ENCODE results near the gene CIAO2B. TPM values are rescaled to one million over a fixed set of nuclear protein-coding genes. Genes with fewer than 3 reads are reported as not detected.

CIAO2B gene
- total RNA-seq, 4 donors from 2014 or later, result 15.3 to 93.8 (median 51.6) TPM

- Histone ChIP-seq H3K4me1 (peaks cover 9 to 37% (median 29%) of the 10 kb centered on the region in 4 donors), H3K27me3 (peaks cover 16% of the 10 kb centered on the region), H3K9me3 (no peaks in the 10 kb centered on the region), H3K4me3 (no peak overlapping the region), H3K36me3 (no peaks in the 10 kb centered on the region), H3K27ac (no peak overlapping the region)
- DNase-seq, result peak; percentile 49
- in situ Hi-C loops (cut with MboI; ENCODE audit: low pct_ligation_motif_present in 1 of 4, low pct_unique_long_range_greater_than_20kb in 1 of 4, low sequenced_read_pairs in 3 of 4), result no loop called here
- 80% methylated on average over 10 of the region's 10 CpGs; no CpG with 5 or more reads in 1 of the 2 donors for WGBS, 2 donors (ENCODE audit: low coverage in 1 of 2)
- intact Hi-C loops (cut with DNase I; ENCODE audit: low total_unique reads), result loop anchor here (2.0 kb wide), 1 partner anchor 34 kb away; no protein-coding TSS in a partner anchor
- TF ChIP-seq, protein P1, sequence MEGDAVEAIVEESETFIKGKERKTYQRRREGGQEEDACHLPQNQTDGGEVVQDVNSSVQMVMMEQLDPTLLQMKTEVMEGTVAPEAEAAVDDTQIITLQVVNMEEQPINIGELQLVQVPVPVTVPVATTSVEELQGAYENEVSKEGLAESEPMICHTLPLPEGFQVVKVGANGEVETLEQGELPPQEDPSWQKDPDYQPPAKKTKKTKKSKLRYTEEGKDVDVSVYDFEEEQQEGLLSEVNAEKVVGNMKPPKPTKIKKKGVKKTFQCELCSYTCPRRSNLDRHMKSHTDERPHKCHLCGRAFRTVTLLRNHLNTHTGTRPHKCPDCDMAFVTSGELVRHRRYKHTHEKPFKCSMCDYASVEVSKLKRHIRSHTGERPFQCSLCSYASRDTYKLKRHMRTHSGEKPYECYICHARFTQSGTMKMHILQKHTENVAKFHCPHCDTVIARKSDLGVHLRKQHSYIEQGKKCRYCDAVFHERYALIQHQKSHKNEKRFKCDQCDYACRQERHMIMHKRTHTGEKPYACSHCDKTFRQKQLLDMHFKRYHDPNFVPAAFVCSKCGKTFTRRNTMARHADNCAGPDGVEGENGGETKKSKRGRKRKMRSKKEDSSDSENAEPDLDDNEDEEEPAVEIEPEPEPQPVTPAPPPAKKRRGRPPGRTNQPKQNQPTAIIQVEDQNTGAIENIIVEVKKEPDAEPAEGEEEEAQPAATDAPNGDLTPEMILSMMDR (IDR thresholded peaks at IDR 0.05), result peak in 4 of 5 experiments; percentile 22 to 46 (median 33)
- no peak for TF ChIP-seq POLR2AphosphoS5 (IDR thresholded peaks at IDR 0.05)
- no peak for TF ChIP-seq POLR2A (IDR thresholded peaks at IDR 0.05)
- TF ChIP-seq EP300 (IDR thresholded peaks at IDR 0.05; ENCODE audit: low read depth), result no peak
Measured at GRCh38 chr16:66928702-66929388, 5.4 kb downstream of the CIAO2B start.

- Histone ChIP-seq H3K4me3 (no peak overlapping the region), H3K9me3 (no peaks in the 10 kb centered on the region), H3K36me3 (no peaks in the 10 kb centered on the region), H3K27me3 (peaks cover 16% of the 10 kb centered on the region), H3K4me1 (peaks cover 4 to 36% (median 28%) of the 10 kb centered on the region in 4 donors), H3K27ac (no peak overlapping the region)
- DNase-seq, result no peak
- in situ Hi-C loops (cut with MboI; ENCODE audit: low pct_ligation_motif_present in 1 of 4, low pct_unique_long_range_greater_than_20kb in 1 of 4, low sequenced_read_pairs in 3 of 4) (no loop called here), intact Hi-C loops (cut with DNase I; ENCODE audit: low total_unique reads) (loop anchor here (2.0 kb wide), 1 partner anchor 33 kb away; no protein-coding TSS in a partner anchor)
- TF ChIP-seq, protein P1 (IDR thresholded peaks at IDR 0.05), result no peak
- TF ChIP-seq EP300 (IDR thresholded peaks at IDR 0.05; ENCODE audit: low read depth) (no peak), POLR2AphosphoS5 (IDR thresholded peaks at IDR 0.05) (no peak), POLR2A (IDR thresholded peaks at IDR 0.05) (no peak)
- 92% methylated on average over 8 of the region's 8 CpGs; no CpG with 5 or more reads in 1 of the 2 donors for WGBS, 2 donors (ENCODE audit: low coverage in 1 of 2)
Measured at GRCh38 chr16:66927918-66928649, 6.1 kb downstream of the CIAO2B start.

DNA sequence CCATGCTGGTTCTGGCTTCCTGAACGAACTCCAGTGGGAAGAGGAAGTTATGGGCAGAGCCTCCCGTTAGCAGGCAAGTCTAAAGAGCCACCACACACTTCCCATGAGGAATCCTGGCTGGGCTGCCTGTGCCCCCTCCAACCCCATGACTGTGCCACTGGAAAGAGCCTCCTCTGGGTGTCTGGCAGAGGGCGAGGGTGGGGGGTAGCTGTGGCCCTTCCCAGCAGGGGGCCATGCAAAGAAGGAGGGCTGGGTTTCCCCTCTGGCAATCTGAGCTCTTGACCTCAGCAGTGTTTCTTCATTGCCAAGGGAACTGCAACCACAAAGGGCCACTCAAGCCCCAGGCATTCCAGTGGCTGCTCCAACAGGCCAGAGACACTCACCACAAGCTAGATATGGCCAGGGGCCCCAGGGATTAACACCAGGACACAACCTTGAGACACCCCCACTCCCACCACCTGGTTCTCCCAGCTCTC, 7.2 kb downstream of the CIAO2B start:
- Histone ChIP-seq H3K27me3 (peaks cover 16% of the 10 kb centered on the region), H3K27ac (peak overlapping the region; percentile 59 to 84 (median 76)), H3K9me3 (no peaks in the 10 kb centered on the region), H3K4me1 (peaks cover 0 to 32% (median 22%) of the 10 kb centered on the region in 4 donors), H3K36me3 (no peaks in the 10 kb centered on the region), H3K4me3 (no peak overlapping the region)
- intact Hi-C loops (cut with DNase I; ENCODE audit: low total_unique reads), result no loop called here
- no peak for TF ChIP-seq POLR2A (IDR thresholded peaks at IDR 0.05)
- TF ChIP-seq EP300 (IDR thresholded peaks at IDR 0.05; ENCODE audit: low read depth), result no peak
- no peak for TF ChIP-seq POLR2AphosphoS5 (IDR thresholded peaks at IDR 0.05)
- TF ChIP-seq, protein P1 (IDR thresholded peaks at IDR 0.05), result no peak
- WGBS, 2 donors (ENCODE audit: low coverage in 1 of 2), result 54% methylated on average over 3 of the region's 3 CpGs; no CpG with 5 or more reads in 1 of the 2 donors
- in situ Hi-C loops (cut with MboI; ENCODE audit: low pct_ligation_motif_present in 1 of 4, low pct_unique_long_range_greater_than_20kb in 1 of 4, low sequenced_read_pairs in 3 of 4), result no loop called here
- DNase-seq, result no peak
